K562 (cell line): ENCODE data around the gene CEBPB. TPM values are rescaled to one million over a fixed set of nuclear protein-coding genes. Genes with fewer than 3 reads are reported as not detected.
A peak's percentile ranks its signal among the peaks of the same experiment; 100 is the strongest.

Experiments
- ADNP ChIP-seq: fragments of 200-800 bp; sonication (Bioruptor generic); IDR thresholded peaks from 2 replicates; pipeline ENCODE4 v1.6.1; 2016; ENCODE audit warnings: missing genetic modification characterization, missing compliant biosample characterization
- ARID1B ChIP-seq: fragments of 450-650 bp; IDR thresholded peaks from 2 replicates; pipeline ENCODE4 v1.6.1; 2016; ENCODE audit warnings: antibody characterized with exemption, mild to moderate bottlenecking, inconsistent platforms
- ATF3 ChIP-seq, 2 experiments: fragments of 450-650 bp in 1 of 2; sonication (generic) in 1 of 2; formaldehyde crosslinking in 1 of 2; IDR thresholded peaks in 1 of 2; conservative IDR thresholded peaks in 1 of 2; 2 replicates each; pipeline versions ENCODE4 v1.6.1 to v1.8.1; 2016 to 2023; ENCODE audit warnings: mild to moderate bottlenecking in 2 of 2, moderate library complexity in 2 of 2, inconsistent platforms in 1 of 2, missing genetic modification reagents in 1 of 2
- CEBPG ChIP-seq, 3 experiments: fragments of 200-800 bp in 1 of 3; sonication (Bioruptor generic) in 1 of 3; sonication (generic) in 1 of 3; formaldehyde crosslinking in 1 of 3; IDR thresholded peaks in 2 of 3; conservative IDR thresholded peaks in 1 of 3; 2 replicates each; pipeline versions ENCODE4 v1.6.1 to v1.8.0; 2016 to 2022; ENCODE audit warnings: missing compliant biosample characterization in 2 of 3, missing genetic modification characterization in 2 of 3, mild to moderate bottlenecking in 1 of 3, missing genetic modification reagents in 1 of 3
- GATAD2A ChIP-seq: fragments of 450-650 bp; IDR thresholded peaks from 2 replicates; pipeline ENCODE4 v1.6.1; 2017
- GATAD2B ChIP-seq: fragments of 450-650 bp; IDR thresholded peaks from 2 replicates; pipeline ENCODE4 v1.6.1; 2017; ENCODE audit warnings: mild to moderate bottlenecking, borderline replicate concordance
- KDM5B ChIP-seq: fragments of 200-600 bp; sonication (generic); IDR thresholded peaks from 2 replicates; pipeline ENCODE4 v1.6.1; 2012; ENCODE audit warnings: low read depth, mild to moderate bottlenecking, moderate library complexity, low read length, control low read depth, inconsistent platforms; ENCODE audit not compliant: insufficient replicate concordance
- NEUROD1 ChIP-seq: fragments of 150-350 bp; IDR thresholded peaks from 2 replicates; pipeline ENCODE4 v1.6.1; 2014; ENCODE audit warnings: borderline replicate concordance, low read length, low read depth; ENCODE audit not compliant: partially characterized antibody
- POLR2A ChIP-seq: fragments of 450-650 bp; conservative IDR thresholded peaks from 2 replicates; pipeline ENCODE4 v1.6.1; 2016
- POLR2G ChIP-seq: fragments of 200-400 bp; formaldehyde crosslinking; IDR thresholded peaks from 2 replicates; pipeline ENCODE4 v1.6.1; 2017; ENCODE audit warnings: low read depth, mild to moderate bottlenecking, antibody characterized with exemption, low read length, moderate library complexity
- PTBP1 ChIP-seq: fragments of 200-400 bp; formaldehyde crosslinking; IDR thresholded peaks from 2 replicates; pipeline ENCODE4 v1.6.1; 2017; ENCODE audit warnings: low read depth, low read length
- TFAP4 ChIP-seq: sonication (generic); formaldehyde crosslinking; IDR thresholded peaks from 2 replicates; pipeline ENCODE4 v1.8.0; 2022; ENCODE audit warnings: missing genetic modification reagents, mild to moderate bottlenecking, moderate library complexity, borderline replicate concordance
- ZBTB7A ChIP-seq: IDR thresholded peaks from 2 replicates; pipeline ENCODE4 v1.6.1; 2011; ENCODE audit warnings: low read depth, mild to moderate bottlenecking, low read length, moderate library complexity, borderline replicate concordance; ENCODE audit not compliant: control insufficient read depth
- ZNF592 ChIP-seq: fragments of 450-650 bp; IDR thresholded peaks from 2 replicates; pipeline ENCODE4 v1.6.1; 2017; ENCODE audit warnings: antibody characterized with exemption, mild to moderate bottlenecking
- polyA plus RNA-seq, 8 experiments: library from polyadenylated mRNA; depleted of rRNA in 4 of 8; stranded (reverse) in 5 of 8; unstranded in 3 of 8; fragments of >200 nt; fragmentation: Nextera tagmentation in 2 of 8; fragmentation: Illumina TruSeq in 1 of 8; extraction: Ambion mirVana in 2 of 8; extraction: Trizol in 1 of 8; gene quantifications; 2 replicates each; pipeline versions ENCODE4 v1.2.1 to v1.2.3, GENCODE V29; 2011 to 2014; ENCODE audit warnings: inconsistent platforms in 1 of 8, missing spikeins in 1 of 8
- total RNA-seq, 7 experiments: library from RNA; depleted of rRNA in 6 of 7; stranded (reverse); fragments of >200 nt in 6 of 7; fragmentation: Illumina TruSeq in 2 of 7; extraction: Trizol in 2 of 7; gene quantifications; 2 replicates each; pipeline versions ENCODE4 v1.2.1 to v1.2.3, GENCODE V29; 2011 to 2021; ENCODE audit warnings: low replicate concordance in 1 of 7

Gene CEBPB
- total and polyA plus RNA-seq, 9 of the 15 experiments (the other 6 are each of a cell fraction or from before 2014, with no cell fraction given) = 1.2 to 72.6 (median 7.8) TPM

- TF ChIP-seq ZNF592 = 0 out of 2 replicates have a peak, but pooled peaks have one; percentile 54
- TF ChIP-seq GATAD2B = peak; percentile 32; the same call in 1 of the 2 replicates
- peak; percentile 16; the same call in 1 of the 2 replicates for TF ChIP-seq TFAP4 (CRISPR knock-in tag)
- TF ChIP-seq ADNP (tag) = no peak
- peak; percentile 72; the same call in 1 of the 2 replicates for TF ChIP-seq CEBPG (CRISPR knock-in tag; IDR thresholded peaks at IDR 0.05)
- TF ChIP-seq CEBPG (tag; conservative IDR thresholded peaks at IDR 0.05 in 1 of 2, IDR thresholded peaks at IDR 0.05 in 1 of 2) = peak; percentile 71 to 75
- 0 out of 2 replicates have a peak, but pooled peaks have one; percentile 40 for TF ChIP-seq ZBTB7A
- no peak for TF ChIP-seq NEUROD1
- 0 out of 2 replicates have a peak, but pooled peaks have one; percentile 33 for TF ChIP-seq POLR2A
- TF ChIP-seq ATF3 (IDR thresholded peaks at IDR 0.05) = peak; percentile 92
- TF ChIP-seq ATF3 (CRISPR knock-in tag; conservative IDR thresholded peaks at IDR 0.05) = no peak
- TF ChIP-seq KDM5B = peak; percentile 6
- 0 out of 2 replicates have a peak, but pooled peaks have one; percentile 44 for TF ChIP-seq GATAD2A
- TF ChIP-seq ARID1B = peak; percentile 35; the same call in 1 of the 2 replicates
- TF ChIP-seq PTBP1 = no peak
- TF ChIP-seq POLR2G = peak; percentile 46; the same call in 1 of the 2 replicates
Observed at GRCh38 chr20:50187403-50188051, 3.1 kb upstream of the CEBPB start (continued).
